ENCODE data around the gene TDRD9. TPM values are rescaled to one million over a fixed set of nuclear protein-coding genes. Genes with fewer than 3 reads are reported as not detected.
"Not testable (repeated sequence)": the region's sequence is repeated elsewhere in the genome, so short reads cannot be mapped to it uniquely, and the experiment has no call there.

The TDRD9 gene, protein sequence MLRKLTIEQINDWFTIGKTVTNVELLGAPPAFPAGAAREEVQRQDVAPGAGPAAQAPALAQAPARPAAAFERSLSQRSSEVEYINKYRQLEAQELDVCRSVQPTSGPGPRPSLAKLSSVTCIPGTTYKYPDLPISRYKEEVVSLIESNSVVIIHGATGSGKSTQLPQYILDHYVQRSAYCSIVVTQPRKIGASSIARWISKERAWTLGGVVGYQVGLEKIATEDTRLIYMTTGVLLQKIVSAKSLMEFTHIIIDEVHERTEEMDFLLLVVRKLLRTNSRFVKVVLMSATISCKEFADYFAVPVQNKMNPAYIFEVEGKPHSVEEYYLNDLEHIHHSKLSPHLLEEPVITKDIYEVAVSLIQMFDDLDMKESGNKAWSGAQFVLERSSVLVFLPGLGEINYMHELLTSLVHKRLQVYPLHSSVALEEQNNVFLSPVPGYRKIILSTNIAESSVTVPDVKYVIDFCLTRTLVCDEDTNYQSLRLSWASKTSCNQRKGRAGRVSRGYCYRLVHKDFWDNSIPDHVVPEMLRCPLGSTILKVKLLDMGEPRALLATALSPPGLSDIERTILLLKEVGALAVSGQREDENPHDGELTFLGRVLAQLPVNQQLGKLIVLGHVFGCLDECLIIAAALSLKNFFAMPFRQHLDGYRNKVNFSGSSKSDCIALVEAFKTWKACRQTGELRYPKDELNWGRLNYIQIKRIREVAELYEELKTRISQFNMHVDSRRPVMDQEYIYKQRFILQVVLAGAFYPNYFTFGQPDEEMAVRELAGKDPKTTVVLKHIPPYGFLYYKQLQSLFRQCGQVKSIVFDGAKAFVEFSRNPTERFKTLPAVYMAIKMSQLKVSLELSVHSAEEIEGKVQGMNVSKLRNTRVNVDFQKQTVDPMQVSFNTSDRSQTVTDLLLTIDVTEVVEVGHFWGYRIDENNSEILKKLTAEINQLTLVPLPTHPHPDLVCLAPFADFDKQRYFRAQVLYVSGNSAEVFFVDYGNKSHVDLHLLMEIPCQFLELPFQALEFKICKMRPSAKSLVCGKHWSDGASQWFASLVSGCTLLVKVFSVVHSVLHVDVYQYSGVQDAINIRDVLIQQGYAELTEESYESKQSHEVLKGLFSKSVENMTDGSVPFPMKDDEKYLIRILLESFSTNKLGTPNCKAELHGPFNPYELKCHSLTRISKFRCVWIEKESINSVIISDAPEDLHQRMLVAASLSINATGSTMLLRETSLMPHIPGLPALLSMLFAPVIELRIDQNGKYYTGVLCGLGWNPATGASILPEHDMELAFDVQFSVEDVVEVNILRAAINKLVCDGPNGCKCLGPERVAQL (N-terminal part only)
- total RNA-seq (2014; rRNA removed; shearing (Covaris generic)), result not detected in 2 replicates
- not detected in 2 replicates for polyA plus RNA-seq (2014; cell fraction: nucleus; rRNA removed)

DNA sequence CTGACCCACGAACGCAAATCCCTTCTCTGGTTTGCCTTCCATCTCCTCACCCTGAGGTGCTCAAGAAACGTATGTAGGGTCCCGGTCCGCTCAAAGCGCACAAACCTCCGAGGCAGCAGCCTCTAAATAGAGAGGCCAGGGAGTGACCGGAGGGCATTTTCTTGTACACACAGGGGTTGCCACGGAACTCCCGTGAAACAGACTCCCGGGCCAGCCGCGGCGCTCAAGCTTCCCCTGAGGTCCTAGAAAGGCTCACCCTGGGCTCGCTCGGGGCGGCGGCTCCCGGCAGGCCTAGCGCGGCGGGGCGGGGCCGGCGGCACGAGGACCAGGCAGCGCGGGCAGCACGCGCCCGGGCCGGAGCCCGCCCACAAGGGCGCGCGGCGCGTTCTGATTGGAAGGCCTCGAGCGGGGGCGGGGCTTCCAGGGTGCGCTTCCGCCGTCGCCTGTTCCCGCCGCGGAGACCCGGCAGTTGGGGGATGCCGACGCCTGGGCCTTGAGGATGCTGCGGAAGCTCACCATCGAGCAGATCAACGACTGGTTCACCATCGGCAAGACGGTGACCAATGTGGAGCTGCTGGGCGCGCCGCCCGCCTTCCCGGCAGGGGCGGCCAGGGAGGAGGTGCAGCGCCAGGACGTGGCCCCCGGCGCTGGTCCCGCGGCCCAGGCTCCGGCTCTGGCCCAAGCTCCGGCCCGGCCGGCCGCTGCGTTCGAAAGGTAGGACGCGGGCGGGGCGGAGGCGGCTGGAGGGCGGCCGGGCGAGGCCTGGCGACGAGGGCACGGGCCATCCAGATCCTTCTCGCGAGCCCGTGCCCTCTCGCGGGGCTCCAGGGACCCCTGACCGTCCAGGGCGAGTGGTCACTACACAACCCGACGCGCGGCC lies at the start of gene TDRD9:
TSS of gene TDRD9 (plus strand) at position 446 of the 880 bp plus-strand sequence. CDS start at position 500, 54 bp downstream.
- DNase-seq (ENCODE audit: extremely low read depth, low read depth), result no peak

DNA sequence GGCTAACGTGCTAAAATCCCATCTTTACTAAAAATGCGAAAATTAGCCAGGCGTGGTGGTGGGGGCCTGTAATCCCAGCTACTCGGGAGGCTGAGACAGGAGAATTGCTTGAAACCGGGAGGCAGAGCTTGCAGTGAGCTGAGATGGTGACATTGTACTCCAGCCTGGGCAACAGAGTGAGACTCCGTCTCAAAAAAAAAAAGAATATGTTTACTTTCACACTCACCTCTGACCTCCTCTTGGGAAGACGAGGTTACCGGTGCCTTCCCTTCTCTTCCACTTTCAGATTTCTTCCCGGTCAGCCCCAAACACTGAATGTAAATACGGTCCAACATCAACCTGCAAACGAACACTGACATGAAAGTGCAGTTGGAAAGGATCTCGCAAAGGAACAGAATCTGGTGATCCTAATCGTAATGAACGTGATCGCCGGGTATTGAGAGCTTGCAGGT lies 49.1 kb upstream of the TDRD9 start:
- no peak for DNase-seq (ENCODE audit: extremely low read depth, low read depth)

DNA sequence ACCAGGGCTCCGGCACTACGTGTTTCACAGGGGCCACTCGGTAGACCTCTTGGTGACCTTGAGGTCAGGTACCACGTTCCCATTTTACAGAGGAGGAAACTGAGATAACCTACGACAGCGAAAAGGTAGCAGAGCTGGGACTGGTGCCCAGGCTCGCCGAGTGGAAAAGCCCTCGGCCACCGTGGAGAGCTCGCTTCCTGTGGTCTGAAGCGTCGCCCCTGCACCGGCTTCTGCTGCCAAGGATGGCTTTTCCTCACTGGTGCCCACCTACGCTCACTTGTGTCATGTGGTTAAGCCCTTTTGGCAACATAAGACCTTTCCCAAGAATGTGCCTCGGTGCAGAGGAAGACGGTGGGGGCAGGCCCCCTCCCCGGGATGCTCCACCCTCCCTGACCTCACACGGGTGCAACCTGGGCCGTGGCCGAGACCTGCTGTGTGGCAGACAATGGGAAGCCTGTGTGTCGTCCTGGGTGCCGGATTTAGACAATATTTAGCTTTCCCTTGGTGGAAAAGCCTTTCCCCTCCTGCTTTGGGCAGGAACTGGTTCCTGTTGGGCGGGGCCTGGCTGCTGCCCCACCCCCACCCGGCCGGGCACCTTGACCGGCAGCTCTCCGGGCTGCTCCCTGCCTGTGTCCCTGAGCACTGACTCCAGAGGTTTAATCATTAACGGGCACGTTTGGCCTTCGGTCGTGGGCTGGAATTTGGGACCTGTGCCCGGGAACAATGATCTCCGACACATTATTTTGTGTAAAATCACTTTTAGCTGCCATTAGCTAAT lies 48.5 kb upstream of the TDRD9 start:
- no peak for DNase-seq (ENCODE audit: extremely low read depth, low read depth)

DNA sequence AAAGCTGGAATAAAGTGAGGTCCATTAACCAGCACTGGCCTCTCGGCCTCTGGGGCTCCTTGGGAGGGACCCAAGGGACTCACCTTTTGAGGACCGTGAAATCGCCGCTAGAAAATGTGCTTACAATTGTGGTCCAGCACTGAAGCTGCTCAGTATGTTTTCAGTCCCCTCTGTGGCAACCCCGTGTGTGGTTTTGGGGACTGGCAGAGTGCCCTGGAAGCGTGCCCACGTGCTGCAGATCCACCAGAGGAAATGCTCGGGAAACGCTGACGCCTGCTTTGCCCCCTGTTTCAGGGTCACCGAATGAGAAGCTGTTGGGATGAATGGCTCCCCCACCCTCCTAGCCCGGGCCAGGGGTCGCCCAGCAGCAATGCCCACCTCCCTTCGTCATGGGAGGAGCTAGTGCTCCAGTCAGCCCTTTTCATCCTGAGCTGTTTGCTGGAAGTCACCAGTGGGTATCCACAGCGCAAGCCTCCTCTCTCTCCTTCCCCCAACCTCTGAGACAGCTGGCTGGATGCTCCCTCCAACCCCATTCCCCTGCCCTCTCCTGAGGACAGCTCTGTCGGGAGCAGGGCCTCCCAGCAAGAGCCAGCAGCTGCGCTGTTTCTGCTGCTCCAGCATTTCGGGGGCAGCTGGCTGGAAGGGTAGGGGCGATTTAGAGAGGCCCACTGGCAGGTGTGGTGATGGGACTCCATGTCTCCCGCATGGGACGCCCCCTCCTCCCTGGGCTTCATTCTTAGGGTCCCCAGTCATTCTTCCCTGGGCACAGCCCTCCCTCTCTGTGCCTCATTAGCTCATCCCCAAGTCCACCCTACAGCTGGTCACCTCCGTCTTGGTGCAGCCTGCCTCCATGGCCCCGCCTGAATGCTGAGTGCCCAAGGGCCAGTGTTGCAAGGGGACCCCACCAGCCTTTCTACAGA lies 47.6 kb upstream of the TDRD9 start:
- DNase-seq (ENCODE audit: extremely low read depth, low read depth), result no peak

DNA sequence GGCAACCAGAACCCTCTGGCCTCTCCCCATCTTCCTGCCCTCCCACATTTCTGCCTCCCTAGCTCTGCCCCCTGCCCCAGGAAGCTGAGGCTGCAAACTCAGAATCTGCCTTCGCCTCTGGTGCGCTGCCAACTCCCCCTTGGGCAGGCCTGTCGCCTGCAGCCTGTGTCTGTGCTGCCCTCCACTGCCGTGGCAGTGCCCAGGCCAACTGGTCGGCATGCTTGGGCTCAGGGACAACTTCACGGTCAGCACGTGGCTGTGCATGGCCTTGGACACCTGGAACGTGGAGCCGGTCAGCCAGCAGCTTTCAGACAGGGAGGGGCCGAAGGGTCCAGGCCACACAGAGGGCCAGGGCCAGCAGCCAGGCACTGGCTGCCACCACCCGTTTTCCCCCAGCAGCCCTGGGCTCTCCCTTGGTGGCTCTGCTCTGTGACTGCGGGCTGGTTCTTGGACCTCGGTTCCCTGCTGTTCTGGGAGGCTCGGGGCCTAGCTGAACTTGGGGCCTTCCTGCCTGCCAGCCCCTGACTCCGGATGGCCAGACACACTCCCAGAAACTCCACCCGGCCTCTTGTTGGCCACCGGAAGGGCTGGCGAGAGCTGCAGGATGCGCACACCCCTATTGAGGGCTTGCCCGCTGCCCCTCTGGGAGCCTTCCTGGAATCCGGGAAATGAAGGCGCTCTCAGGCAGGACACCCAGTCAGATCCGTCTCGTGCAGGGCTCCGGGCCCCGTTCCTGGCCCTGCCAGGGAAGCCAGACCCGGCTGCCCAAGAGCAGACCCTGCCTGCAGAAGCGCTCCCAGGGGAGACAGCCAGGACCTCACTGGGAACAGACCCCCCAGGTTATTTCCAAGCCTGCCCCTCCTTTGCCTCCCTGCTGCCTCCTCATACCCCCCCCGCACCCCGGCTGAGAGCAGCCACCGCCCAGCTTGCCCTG lies 46.7 kb upstream of the TDRD9 start:
- DNase-seq (ENCODE audit: extremely low read depth, low read depth), result no peak

DNA sequence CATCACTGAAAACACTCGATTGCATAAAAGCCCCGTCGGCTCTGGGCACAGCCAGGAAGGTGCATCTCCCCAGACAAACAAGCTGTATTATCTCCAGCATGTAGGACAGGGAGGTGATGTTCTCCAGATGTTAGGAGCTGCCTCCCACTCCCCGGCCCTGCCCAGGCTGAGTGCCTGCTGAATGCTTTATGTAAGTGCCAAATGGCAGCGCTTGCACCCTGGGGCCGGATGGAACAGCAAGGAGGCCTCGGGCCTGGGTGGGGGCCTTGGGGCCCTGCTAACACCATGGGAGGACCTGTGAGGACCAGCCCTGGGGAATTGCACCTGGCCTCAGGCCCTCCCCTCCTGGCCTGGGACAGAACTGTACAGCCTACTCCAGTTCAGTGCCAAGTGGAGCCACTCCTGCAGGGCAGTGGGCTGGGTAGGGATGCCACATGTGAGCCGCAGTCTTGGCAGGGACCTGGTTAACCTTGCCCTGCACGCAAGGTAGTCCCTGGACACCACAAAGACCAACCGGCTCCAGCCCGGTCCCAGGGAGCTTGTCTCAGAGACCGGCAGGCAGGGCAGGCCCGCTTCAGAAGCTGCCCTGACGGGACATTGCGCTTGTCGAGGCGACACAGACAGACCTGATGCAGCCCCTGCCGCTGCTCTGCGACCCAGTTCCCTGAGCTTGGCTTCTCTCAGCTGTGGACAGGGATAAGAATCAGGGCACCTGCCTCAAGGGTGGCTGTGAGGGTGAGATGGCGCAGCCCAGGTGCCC lies 45.6 kb upstream of the TDRD9 start:
- no peak for DNase-seq (ENCODE audit: extremely low read depth, low read depth)

DNA sequence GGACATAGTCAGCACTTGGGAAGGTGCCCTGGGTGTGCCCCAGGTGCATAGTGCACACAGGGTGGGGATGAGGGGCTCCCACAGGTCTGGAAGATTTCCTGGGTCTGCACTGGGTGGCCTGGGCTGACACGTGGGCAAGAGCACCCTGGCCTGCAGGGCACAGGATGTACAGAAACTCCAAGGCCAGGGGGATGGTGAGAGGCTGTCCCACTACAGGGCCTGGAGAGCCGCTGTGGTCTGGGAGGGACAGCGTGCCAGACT lies 45.1 kb upstream of the TDRD9 start:
- DNase-seq (ENCODE audit: extremely low read depth, low read depth), result no peak

DNA sequence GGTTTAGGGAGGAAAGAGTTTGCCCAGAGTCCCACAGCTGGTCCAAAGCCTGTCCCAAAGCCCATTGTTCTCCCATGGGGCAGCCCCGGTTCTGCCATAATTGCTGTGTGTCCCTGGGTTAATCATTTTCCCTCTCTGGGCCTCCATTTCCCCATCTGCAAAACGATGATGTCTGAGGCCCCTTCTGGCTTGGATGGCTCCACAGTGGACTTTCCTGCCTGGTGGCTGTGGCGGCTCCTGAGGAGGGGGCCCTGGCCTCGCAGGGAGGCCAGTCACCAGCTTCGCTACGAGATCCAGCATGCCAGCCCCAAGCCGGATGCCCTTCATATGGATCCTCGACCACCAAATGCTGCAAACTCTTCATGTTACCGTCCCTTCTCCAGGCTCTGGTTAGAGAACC lies 43.4 kb upstream of the TDRD9 start:
- no peak for DNase-seq (ENCODE audit: extremely low read depth, low read depth)

- DNase-seq (ENCODE audit: extremely low read depth, low read depth), result no peak
Measured at GRCh38 chr14:103885509-103885932, 42.7 kb upstream of the TDRD9 start.

GRCh38 chr14:103886304-103887169 lies 41.7 kb upstream of the TDRD9 start:
- DNase-seq (ENCODE audit: extremely low read depth, low read depth), result no peak

- no peak for DNase-seq (ENCODE audit: extremely low read depth, low read depth)
Measured at GRCh38 chr14:103887170-103887501, 41.1 kb upstream of the TDRD9 start.

DNA sequence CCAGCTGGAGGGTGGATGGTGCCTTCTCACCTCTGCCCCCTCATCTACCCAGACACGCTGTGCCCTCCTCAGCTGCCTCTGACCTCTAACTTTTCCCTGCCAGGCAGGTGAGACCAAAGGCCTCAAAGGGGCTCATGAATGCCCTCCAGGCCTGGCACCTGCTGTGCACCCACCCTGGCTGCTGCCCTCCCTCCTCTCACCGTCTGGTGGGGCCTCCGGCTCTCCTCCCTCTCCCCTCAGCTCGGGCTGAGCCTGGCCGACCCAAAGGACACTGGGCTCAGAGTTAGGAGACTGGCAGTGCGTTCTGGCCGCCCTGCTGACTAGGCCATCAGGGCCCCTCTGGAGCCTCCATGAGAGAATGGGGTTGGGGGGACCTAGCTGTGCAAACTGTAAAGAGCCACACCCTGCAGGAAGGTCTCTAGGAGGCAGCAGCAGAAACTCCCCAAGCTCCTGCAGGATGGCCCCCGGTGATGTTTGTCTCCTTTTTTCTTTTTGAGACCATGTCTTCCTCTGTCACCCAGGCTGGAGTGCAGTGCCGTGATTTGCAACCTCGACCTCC lies 40.6 kb upstream of the TDRD9 start:
- no peak for DNase-seq (ENCODE audit: extremely low read depth, low read depth)

DNA sequence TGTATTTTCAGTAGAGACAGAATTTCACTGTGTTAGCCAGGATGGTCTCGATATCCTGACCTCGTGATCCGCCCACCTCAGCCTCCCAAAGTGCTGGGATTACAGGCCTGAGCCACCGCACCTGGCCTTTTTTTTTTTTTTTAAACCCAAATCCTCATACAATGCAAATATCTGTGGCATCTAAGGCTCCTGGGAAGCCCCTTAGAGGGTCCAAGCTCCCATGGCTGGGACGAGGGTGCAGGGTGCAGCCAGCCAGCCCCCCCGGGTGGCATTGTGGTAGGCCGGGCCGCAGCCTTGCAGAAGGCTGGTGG lies 39.3 kb upstream of the TDRD9 start:
- DNase-seq (ENCODE audit: extremely low read depth, low read depth), result not testable (repeated sequence)

- no peak for DNase-seq (ENCODE audit: extremely low read depth, low read depth)
Measured at GRCh38 chr14:103889313-103890051, 38.8 kb upstream of the TDRD9 start.

- DNase-seq (ENCODE audit: extremely low read depth, low read depth), result no peak
Measured at GRCh38 chr14:103890052-103890371, 38.2 kb upstream of the TDRD9 start.
